Measurements from ENCODE around the gene MED31. TPM values are rescaled to one million over a fixed set of nuclear protein-coding genes. Genes with fewer than 3 reads are reported as not detected.

Gene MED31
- total RNA-seq, 1 experiment from 2014 or later, result 10.6 TPM

GRCh38 chr17:6668219-6668618 lies 16.8 kb upstream of the MED31 start:
- Mint-ChIP-seq H3K9me3 (no peaks in the 10 kb centered on the region), H3K27ac (no peak overlapping the region), H3K27me3 (ENCODE audit: low read depth) (peaks cover 36% of the 10 kb centered on the region), H3K36me3 (no peaks in the 10 kb centered on the region), H3K4me1 (peaks cover 12% of the 10 kb centered on the region), H3K4me3 (no peak overlapping the region)
- no peak for DNase-seq (ENCODE audit: low spot score)
- ATAC-seq, result no peak
- ChIA-PET CTCF (interaction anchor here (0.9 to 3.0 kb wide), 4 partner anchors 33 to 226 kb away, joined by 5 to 31 read pairs (median 24); partner anchors contain the start of gene SLC13A5), POLR2A (no interaction called here)
- TF ChIP-seq NFYB (CRISPR knock-in tag; conservative IDR thresholded peaks at IDR 0.05; ENCODE audit: low read depth) (no peak), SP1 (CRISPR knock-in tag; conservative IDR thresholded peaks at IDR 0.05) (no peak), USF1 (CRISPR knock-in tag; IDR thresholded peaks at IDR 0.05) (no peak), ARID4B (CRISPR knock-in tag; IDR thresholded peaks at IDR 0.05; ENCODE audit: borderline replicate concordance) (no peak), ZSCAN18 (CRISPR knock-in tag; IDR thresholded peaks at IDR 0.05) (no peak), ZNF671 (CRISPR knock-in tag; IDR thresholded peaks at IDR 0.05) (no peak), NFE2L1 (CRISPR knock-in tag; IDR thresholded peaks at IDR 0.05) (no peak), FOXP4 (CRISPR knock-in tag; IDR thresholded peaks at IDR 0.05) (no peak), CDX4 (CRISPR knock-in tag; IDR thresholded peaks at IDR 0.05; ENCODE audit: borderline replicate concordance) (no peak), TEAD1 (CRISPR knock-in tag; IDR thresholded peaks at IDR 0.05) (no peak), NR3C1 (CRISPR knock-in tag; conservative IDR thresholded peaks at IDR 0.05; ENCODE audit: low read depth) (no peak), CREB1 (CRISPR knock-in tag; IDR thresholded peaks at IDR 0.05) (no peak), GTF2I (CRISPR knock-in tag; conservative IDR thresholded peaks at IDR 0.05) (no peak), ZNF317 (CRISPR knock-in tag; IDR thresholded peaks at IDR 0.05; ENCODE audit: borderline replicate concordance, low read depth) (no peak), ETV6 (CRISPR knock-in tag; IDR thresholded peaks at IDR 0.05) (no peak), ZNF512 (CRISPR knock-in tag; IDR thresholded peaks at IDR 0.05; ENCODE audit: borderline replicate concordance) (no peak), FOXJ3 (CRISPR knock-in tag; IDR thresholded peaks at IDR 0.05; ENCODE audit: borderline replicate concordance) (no peak), TEAD4 (CRISPR knock-in tag; IDR thresholded peaks at IDR 0.05) (no peak)
